Measurements from ENCODE around the gene SLCO2A1. TPM values are rescaled to one million over a fixed set of nuclear protein-coding genes. Genes with fewer than 3 reads are reported as not detected.

SLCO2A1 gene
- total RNA-seq, 1 donor from 2014 or later = not detected

- FAIRE-seq = no peak
- H3K27me3 ChIP-seq (ENCODE audit: control insufficient read depth, insufficient read depth, low read length) = peaks cover 7% of the 10 kb centered on the region
- no peak for TF ChIP-seq CTCF (IDR thresholded peaks at IDR 0.05; ENCODE audit: insufficient read depth, low read length, severe bottlenecking)
- no peak for DNase-seq (ENCODE audit: low read depth)
- no peaks in the 10 kb centered on the region for H3K36me3 ChIP-seq (ENCODE audit: control insufficient read depth, insufficient read depth, low read length)
- H3K4me3 ChIP-seq (ENCODE audit: low read depth, low read length) = no peak overlapping the region
Measured at GRCh38 chr3:133887803-133888703, 141.7 kb downstream of the SLCO2A1 start.

GRCh38 chr3:133887074-133887802 lies 142.5 kb downstream of the SLCO2A1 start:
- H3K27me3 ChIP-seq (ENCODE audit: control insufficient read depth, insufficient read depth, low read length) = peaks cover 4% of the 10 kb centered on the region
- DNase-seq (ENCODE audit: low read depth) (no peak), FAIRE-seq (no peak)
- TF ChIP-seq CTCF (IDR thresholded peaks at IDR 0.05; ENCODE audit: insufficient read depth, low read length, severe bottlenecking) = no peak
- H3K4me3 ChIP-seq (ENCODE audit: low read depth, low read length) = no peak overlapping the region
- no peaks in the 10 kb centered on the region for H3K36me3 ChIP-seq (ENCODE audit: control insufficient read depth, insufficient read depth, low read length)

- H3K4me3 ChIP-seq (ENCODE audit: low read depth, low read length) = no peak overlapping the region
- H3K27me3 ChIP-seq (ENCODE audit: control insufficient read depth, insufficient read depth, low read length) = peaks cover 2% of the 10 kb centered on the region
- no peak for TF ChIP-seq CTCF (IDR thresholded peaks at IDR 0.05; ENCODE audit: insufficient read depth, low read length, severe bottlenecking)
- DNase-seq (ENCODE audit: low read depth) = no peak
- no peaks in the 10 kb centered on the region for H3K36me3 ChIP-seq (ENCODE audit: control insufficient read depth, insufficient read depth, low read length)
- no peak for FAIRE-seq
Measured at GRCh38 chr3:133886031-133886722, 143.5 kb downstream of the SLCO2A1 start.

GRCh38 chr3:133884887-133885711 lies 144.6 kb downstream of the SLCO2A1 start:
- no peak for TF ChIP-seq CTCF (IDR thresholded peaks at IDR 0.05; ENCODE audit: insufficient read depth, low read length, severe bottlenecking)
- no peaks in the 10 kb centered on the region for H3K36me3 ChIP-seq (ENCODE audit: control insufficient read depth, insufficient read depth, low read length)
- DNase-seq (ENCODE audit: low read depth) = no peak
- FAIRE-seq = no peak
- H3K4me3 ChIP-seq (ENCODE audit: low read depth, low read length) = no peak overlapping the region
- H3K27me3 ChIP-seq (ENCODE audit: control insufficient read depth, insufficient read depth, low read length) = peaks cover 2% of the 10 kb centered on the region
